Erythroblast (primary cell): Measurements from ENCODE around the gene KCNA5.

Experiments
- GATA1 ChIP-seq: IDR thresholded peaks from 2 replicates; pipeline ENCODE4 v1.6.1; 2011; ENCODE audit warnings: low read depth, mild to moderate bottlenecking, control low read depth, low read length, moderate library complexity
- POLR2A ChIP-seq: IDR thresholded peaks from 2 replicates; pipeline ENCODE4 v1.6.1; 2011; ENCODE audit warnings: mild to moderate bottlenecking, low read length

- TF ChIP-seq POLR2A (no peak), GATA1 (no peak)
Measured at GRCh38 chr12:5010151-5010550, 33.5 kb upstream of the KCNA5 start.
